RWPE2 (cell line): ENCODE data around the gene NYNRIN.
"Not testable (repeated sequence)": the region's sequence is repeated elsewhere in the genome, so short reads cannot be mapped to it uniquely, and the experiment has no call there.

Source experiments
- ATAC-seq: fragments of 200-7000 bp; cut with Tn5 transposase; 3 replicates; pipeline ENCODE4 v1.9.1; 2021; ENCODE audit warnings: low read depth
- DNase-seq: peaks from one replicate; pipeline ENCODE4 v3.0.0-alpha.2; 2020; ENCODE audit warnings: low spot score
- H3K27ac ChIP-seq: fragments of 450-650 bp; 2 replicates; pipeline ENCODE4 v1.5.1; 2017; ENCODE audit warnings: mild to moderate bottlenecking; ENCODE audit not compliant: poor library complexity, severe bottlenecking
- H3K27me3 ChIP-seq: fragments of 250-450 bp; sonication (Bioruptor Pico); 2 replicates; pipeline ENCODE4 v1.5.1; 2021; ENCODE audit warnings: mild to moderate bottlenecking, moderate library complexity; ENCODE audit not compliant: insufficient read depth, poor library complexity, severe bottlenecking
- H3K36me3 ChIP-seq: fragments of 250-450 bp; sonication (Bioruptor Pico); 2 replicates; pipeline ENCODE4 v1.5.1; 2020; ENCODE audit warnings: low read depth, mild to moderate bottlenecking, moderate library complexity
- H3K4me1 ChIP-seq: fragments of 250-450 bp; sonication (Bioruptor Pico); 2 replicates; pipeline ENCODE4 v1.5.1; 2021; ENCODE audit warnings: mild to moderate bottlenecking, moderate library complexity; ENCODE audit not compliant: insufficient read depth, poor library complexity, severe bottlenecking
- H3K4me3 ChIP-seq: fragments of 250-450 bp; sonication (Bioruptor Pico); 2 replicates; pipeline ENCODE4 v1.5.1; 2021; ENCODE audit warnings: mild to moderate bottlenecking, moderate library complexity; ENCODE audit not compliant: severe bottlenecking
- H3K9me3 ChIP-seq: fragments of 250-450 bp; sonication (Bioruptor Pico); 2 replicates; pipeline ENCODE4 v1.5.1; 2021; ENCODE audit warnings: mild to moderate bottlenecking, moderate library complexity; ENCODE audit not compliant: severe bottlenecking
- CTCF ChIP-seq: fragments of 450-650 bp; IDR thresholded peaks from one replicate; pipeline ENCODE4 v1.5.1; 2017; ENCODE audit warnings: mild to moderate bottlenecking, moderate library complexity; ENCODE audit not compliant: poor library complexity, severe bottlenecking

The NYNRIN gene

GRCh38 chr14:24369463-24369862, 29.3 kb upstream of the NYNRIN start:
- TF ChIP-seq CTCF: no peak
- no peak for DNase-seq
- Histone ChIP-seq H3K9me3 (no peaks in the 10 kb centered on the region), H3K27me3 (peaks cover 5% of the 10 kb centered on the region), H3K4me1 (peaks cover 9% of the 10 kb centered on the region), H3K36me3 (no peaks in the 10 kb centered on the region), H3K4me3 (no peak overlapping the region), H3K27ac (no peak overlapping the region)
- no peak for ATAC-seq

GRCh38 chr14:24369907-24370687, 28.7 kb upstream of the NYNRIN start:
- H3K4me1 ChIP-seq: peaks cover 9% of the 10 kb centered on the region
- H3K27ac ChIP-seq: no peak overlapping the region
- no peaks in the 10 kb centered on the region for H3K9me3 ChIP-seq
- H3K27me3 ChIP-seq: peaks cover 5% of the 10 kb centered on the region
- H3K36me3 ChIP-seq: no peaks in the 10 kb centered on the region
- DNase-seq: peak; percentile 73
- no peak overlapping the region for H3K4me3 ChIP-seq
- no peak for TF ChIP-seq CTCF
- no peak for ATAC-seq

DNA sequence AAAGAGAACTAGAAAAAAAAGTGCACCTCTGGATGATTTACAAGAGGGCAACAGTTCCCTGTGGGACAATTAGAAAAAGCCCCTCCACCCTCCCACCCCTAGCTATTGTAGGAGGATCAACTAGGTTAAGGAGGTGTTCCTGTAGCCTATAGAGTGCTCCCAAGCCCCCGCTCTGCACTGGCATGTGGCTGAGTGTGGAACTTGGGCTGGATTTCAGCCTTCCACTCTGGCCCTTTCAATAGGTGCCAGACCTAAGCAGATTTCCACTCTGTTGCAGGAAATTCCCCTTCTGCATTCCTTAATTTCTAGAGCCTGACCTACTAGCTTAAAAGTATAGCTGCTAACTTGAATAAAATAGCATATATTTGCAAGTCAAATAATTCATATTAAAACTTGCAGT, 28.1 kb upstream of the NYNRIN start:
- Histone ChIP-seq H3K27ac (no peak overlapping the region), H3K36me3 (no peaks in the 10 kb centered on the region), H3K9me3 (no peaks in the 10 kb centered on the region), H3K4me1 (peaks cover 5% of the 10 kb centered on the region), H3K4me3 (no peak overlapping the region), H3K27me3 (peaks cover 5% of the 10 kb centered on the region)
- DNase-seq (no peak), ATAC-seq (no peak)
- no peak for TF ChIP-seq CTCF

GRCh38 chr14:24371605-24372004, 27.2 kb upstream of the NYNRIN start:
- not testable (repeated sequence) for DNase-seq, ATAC-seq, H3K36me3 ChIP-seq, H3K4me3 ChIP-seq, H3K4me1 ChIP-seq, H3K9me3 ChIP-seq, H3K27ac ChIP-seq, H3K27me3 ChIP-seq

DNA sequence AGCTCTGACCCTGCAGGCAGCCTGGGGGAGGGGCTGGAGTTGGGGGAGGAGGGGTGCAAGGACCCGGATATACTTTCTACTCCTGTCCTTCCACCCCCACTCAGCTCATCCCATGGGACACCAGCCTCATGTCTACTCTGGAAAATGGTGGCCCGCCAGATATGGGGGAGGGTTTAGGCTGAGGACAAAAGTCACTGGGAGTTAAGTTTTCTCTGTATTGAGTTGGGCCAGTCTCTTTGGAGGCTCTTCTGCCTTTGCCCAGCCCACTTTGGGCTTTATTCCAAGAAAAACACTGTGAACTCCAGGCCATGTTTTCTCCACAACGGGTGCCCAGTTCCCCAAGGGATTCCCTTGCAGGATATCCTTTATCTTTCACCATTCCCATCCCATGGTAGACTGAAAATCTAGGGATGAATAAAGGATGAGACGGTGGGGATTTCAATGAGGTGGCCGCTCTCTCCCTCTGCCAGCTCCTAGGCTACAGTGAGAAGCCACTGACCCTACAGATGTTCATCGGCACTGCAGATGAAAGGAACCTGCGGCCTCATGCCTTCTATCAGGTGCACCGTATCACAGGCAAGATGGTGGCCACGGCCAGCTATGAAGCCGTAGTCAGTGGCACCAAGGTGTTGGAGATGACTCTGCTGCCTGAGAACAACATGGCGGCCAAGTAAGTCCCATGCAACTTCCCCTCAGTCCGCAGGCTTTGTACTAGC, 25.9 kb upstream of the NYNRIN start:
- no peaks in the 10 kb centered on the region for H3K27me3 ChIP-seq
- no peak overlapping the region for H3K4me3 ChIP-seq
- no peaks in the 10 kb centered on the region for H3K36me3 ChIP-seq
- DNase-seq (no peak), ATAC-seq (no peak)
- no peaks in the 10 kb centered on the region for H3K9me3 ChIP-seq
- no peaks in the 10 kb centered on the region for H3K4me1 ChIP-seq
- no peak for TF ChIP-seq CTCF
- H3K27ac ChIP-seq: no peak overlapping the region
